Esophagus muscularis mucosa (tissue), 4 donors: ENCODE measurements around the gene AUTS2. TPM values are rescaled to one million over a fixed set of nuclear protein-coding genes. Genes with fewer than 3 reads are reported as not detected.

ENCODE experiments used
- DNase-seq: peaks from one replicate; pipeline ENCODE4 v3.0.0-alpha.2; 2017; ENCODE audit errors: extremely low spot score
- H3K27ac ChIP-seq, 4 donors: fragments of 200-600 bp; sonication (generic); replicated peaks in 1 of 4; 1 replicate in 3 of 4; 2 replicates in 1 of 4; pipeline ENCODE4 v1.5.1; 2016 to 2019; ENCODE audit warnings: mild to moderate bottlenecking in 1 of 4
- H3K27me3 ChIP-seq, 4 donors: fragments of 200-600 bp; sonication (generic); one replicate each; pipeline versions ENCODE4 v1.5.1 to v1.6.0; 2016 to 2019
- H3K36me3 ChIP-seq, 4 donors: fragments of 200-600 bp; sonication (generic); one replicate each; pipeline ENCODE4 v1.5.1; 2016 to 2019
- H3K4me1 ChIP-seq, 4 donors: fragments of 200-600 bp; sonication (generic); one replicate each; pipeline ENCODE4 v1.5.1; 2016 to 2019
- H3K4me3 ChIP-seq, 4 donors: fragments of 200-600 bp; sonication (generic); 1 replicate in 2 of 4; 2 replicates in 2 of 4; pipeline ENCODE4 v1.5.1; 2016 to 2019; ENCODE audit warnings: mild to moderate bottlenecking in 4 of 4, moderate library complexity in 1 of 4
- H3K9me3 ChIP-seq, 4 donors: fragments of 200-600 bp; sonication (generic); 1 replicate in 3 of 4; 2 replicates in 1 of 4; pipeline ENCODE4 v1.5.1; 2016 to 2019
- EP300 ChIP-seq: sonication (generic); formaldehyde crosslinking; IDR thresholded peaks from one replicate; pipeline ENCODE4 v1.6.1; 2017; ENCODE audit warnings: antibody characterized with exemption
- POLR2A ChIP-seq: fragments of 450-650 bp; IDR thresholded peaks from one replicate; pipeline ENCODE4 v1.6.1; 2017; ENCODE audit warnings: antibody characterized with exemption, moderate library complexity, mild to moderate bottlenecking, low read depth
- POLR2AphosphoS5 ChIP-seq, 2 donors: sonication (generic); formaldehyde crosslinking; IDR thresholded peaks; one replicate each; pipeline ENCODE4 v1.6.1; 2017; ENCODE audit warnings: antibody characterized with exemption in 2 of 2
- WGBS: methylation state at CpG from one replicate; pipeline ENCODE4 v1.1.5; 2018; 5-methylcytosine and 5-hydroxymethylcytosine counted together
- intact Hi-C: fragments of 100-400 bp; cut with DNase I; formaldehyde crosslinking; loops from one replicate; pipeline ENCODE4 v1.15.1; 2023
- total RNA-seq, 4 donors: library from RNA; depleted of rRNA; stranded (reverse); fragments of >200 nt; gene quantifications; one replicate each; pipeline versions ENCODE4 v1.1.0 to v1.2.1, GENCODE V29; 2016
- TF ChIP-seq, protein P1 (sequence below), 3 experiments: fragments of 200-600 bp in 2 of 3; fragments of 450-650 bp in 1 of 3; sonication (generic) in 2 of 3; IDR thresholded peaks; one replicate each; pipeline ENCODE4 v1.5.1; 2017 to 2019; ENCODE audit warnings: antibody characterized with exemption in 3 of 3, mild to moderate bottlenecking in 2 of 3, moderate library complexity in 1 of 3

The AUTS2 gene
- total RNA-seq, 4 donors from 2014 or later: 18.5 to 44.9 (median 34.2) TPM

- H3K9me3 ChIP-seq: no peaks in the 10 kb centered on the region
- H3K4me1 ChIP-seq: peaks cover 0 to 64% (median 42%) of the 10 kb centered on the region in 4 donors
- intact Hi-C loops: no loop called here
- H3K4me3 ChIP-seq: no peak overlapping the region
- H3K36me3 ChIP-seq: no peaks in the 10 kb centered on the region
- H3K27me3 ChIP-seq: no peaks in the 10 kb centered on the region
- no peak overlapping the region for H3K27ac ChIP-seq
- WGBS: 80% methylated on average over 5 of the region's 5 CpGs
- TF ChIP-seq EP300 (no peak), POLR2AphosphoS5 (IDR thresholded peaks at IDR 0.05) (no peak), POLR2A (no peak)
- TF ChIP-seq, protein P1, sequence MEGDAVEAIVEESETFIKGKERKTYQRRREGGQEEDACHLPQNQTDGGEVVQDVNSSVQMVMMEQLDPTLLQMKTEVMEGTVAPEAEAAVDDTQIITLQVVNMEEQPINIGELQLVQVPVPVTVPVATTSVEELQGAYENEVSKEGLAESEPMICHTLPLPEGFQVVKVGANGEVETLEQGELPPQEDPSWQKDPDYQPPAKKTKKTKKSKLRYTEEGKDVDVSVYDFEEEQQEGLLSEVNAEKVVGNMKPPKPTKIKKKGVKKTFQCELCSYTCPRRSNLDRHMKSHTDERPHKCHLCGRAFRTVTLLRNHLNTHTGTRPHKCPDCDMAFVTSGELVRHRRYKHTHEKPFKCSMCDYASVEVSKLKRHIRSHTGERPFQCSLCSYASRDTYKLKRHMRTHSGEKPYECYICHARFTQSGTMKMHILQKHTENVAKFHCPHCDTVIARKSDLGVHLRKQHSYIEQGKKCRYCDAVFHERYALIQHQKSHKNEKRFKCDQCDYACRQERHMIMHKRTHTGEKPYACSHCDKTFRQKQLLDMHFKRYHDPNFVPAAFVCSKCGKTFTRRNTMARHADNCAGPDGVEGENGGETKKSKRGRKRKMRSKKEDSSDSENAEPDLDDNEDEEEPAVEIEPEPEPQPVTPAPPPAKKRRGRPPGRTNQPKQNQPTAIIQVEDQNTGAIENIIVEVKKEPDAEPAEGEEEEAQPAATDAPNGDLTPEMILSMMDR (IDR thresholded peaks at IDR 0.05): no peak
- DNase-seq: no peak
Observed at GRCh38 chr7:69640925-69641594, 42.8 kb downstream of the AUTS2 start.

DNA sequence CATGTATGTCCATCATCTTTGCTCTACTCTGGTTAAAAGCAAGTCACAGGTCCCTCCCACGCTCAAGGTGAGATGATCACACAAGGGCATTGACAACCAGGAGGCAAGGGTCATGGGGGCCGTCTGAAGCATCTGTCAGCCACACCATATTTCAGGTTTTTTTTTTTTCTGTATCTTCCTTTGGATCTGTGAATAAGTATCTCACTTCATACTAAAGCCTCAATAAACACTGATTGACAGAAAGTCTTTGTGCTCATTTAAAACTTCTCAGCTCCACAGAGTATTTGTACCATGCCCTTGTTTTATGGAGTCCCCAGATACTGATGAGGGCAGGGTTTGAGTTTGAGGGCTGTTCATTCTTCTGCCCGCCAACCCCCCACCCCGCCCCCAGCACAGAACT, 45.0 kb downstream of the AUTS2 start:
- WGBS: 92% methylated on average over 4 of the region's 4 CpGs
- no peaks in the 10 kb centered on the region for H3K36me3 ChIP-seq
- no peak overlapping the region for H3K4me3 ChIP-seq
- H3K9me3 ChIP-seq: no peaks in the 10 kb centered on the region
- no peak for TF ChIP-seq EP300
- no peak for TF ChIP-seq POLR2AphosphoS5 (IDR thresholded peaks at IDR 0.05)
- no peak for TF ChIP-seq POLR2A
- TF ChIP-seq, protein P1 (IDR thresholded peaks at IDR 0.05): no peak
- no peak overlapping the region for H3K27ac ChIP-seq
- no peak for DNase-seq
- H3K4me1 ChIP-seq: peaks cover 0 to 77% (median 42%) of the 10 kb centered on the region in 4 donors
- H3K27me3 ChIP-seq: no peaks in the 10 kb centered on the region
- intact Hi-C loops: no loop called here

DNA sequence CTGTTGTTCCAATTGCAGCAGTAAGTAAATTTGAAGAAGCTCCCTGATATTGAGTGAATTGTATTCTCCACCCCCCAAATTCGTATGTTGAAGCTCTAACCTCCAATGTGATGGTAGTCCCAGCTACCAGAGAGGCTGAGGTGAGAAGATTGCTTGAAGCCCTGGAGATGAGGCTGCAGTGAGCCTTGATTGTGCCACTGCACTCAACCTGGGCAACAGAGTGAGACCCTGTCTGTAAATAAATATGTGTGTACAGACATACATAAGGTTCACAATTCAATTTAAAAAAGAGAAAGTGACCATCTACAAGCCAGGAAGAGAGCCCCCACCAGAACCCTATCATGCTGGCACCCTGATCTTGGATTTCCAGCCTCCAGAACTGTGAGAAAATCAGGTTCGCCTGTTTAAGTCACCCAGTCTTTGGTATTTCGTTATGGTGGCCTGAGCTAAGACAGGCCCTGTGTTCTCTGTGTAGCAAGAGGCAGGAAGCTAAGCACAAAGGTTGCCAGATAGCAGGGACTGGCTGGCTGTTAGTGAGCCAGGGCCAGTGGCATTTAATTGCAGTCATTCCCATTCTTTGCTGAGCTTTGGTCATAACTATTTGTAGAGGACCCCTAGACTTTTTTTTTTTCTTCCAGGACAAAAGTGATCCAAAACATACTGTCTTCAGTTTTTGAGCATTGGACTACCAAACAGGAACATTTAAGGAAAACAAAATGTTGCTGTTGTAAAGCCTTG, 45.6 kb downstream of the AUTS2 start:
- 96% methylated on average over 2 of the region's 3 CpGs for WGBS
- H3K27me3 ChIP-seq: no peaks in the 10 kb centered on the region
- H3K4me3 ChIP-seq: no peak overlapping the region
- peak; percentile 72 for DNase-seq
- no peaks in the 10 kb centered on the region for H3K36me3 ChIP-seq
- no peak for TF ChIP-seq POLR2A
- no peak for TF ChIP-seq POLR2AphosphoS5 (IDR thresholded peaks at IDR 0.05)
- no peak for TF ChIP-seq EP300
- TF ChIP-seq, protein P1 (IDR thresholded peaks at IDR 0.05): no peak
- intact Hi-C loops: no loop called here
- no peaks in the 10 kb centered on the region for H3K9me3 ChIP-seq
- peaks cover 0 to 82% (median 42%) of the 10 kb centered on the region in 4 donors for H3K4me1 ChIP-seq
- no peak overlapping the region for H3K27ac ChIP-seq

- peaks cover 0 to 82% (median 45%) of the 10 kb centered on the region in 4 donors for H3K4me1 ChIP-seq
- H3K4me3 ChIP-seq: no peak overlapping the region
- H3K27ac ChIP-seq: no peak overlapping the region
- no peaks in the 10 kb centered on the region for H3K9me3 ChIP-seq
- intact Hi-C loops: no loop called here
- H3K36me3 ChIP-seq: no peaks in the 10 kb centered on the region
- 60% methylated on average over 4 of the region's 4 CpGs for WGBS
- no peaks in the 10 kb centered on the region for H3K27me3 ChIP-seq
- no peak for DNase-seq
- no peak for TF ChIP-seq POLR2A
- TF ChIP-seq, protein P1 (IDR thresholded peaks at IDR 0.05): no peak
- TF ChIP-seq POLR2AphosphoS5 (IDR thresholded peaks at IDR 0.05): no peak
- TF ChIP-seq EP300: no peak
Observed at GRCh38 chr7:69645683-69646082, 47.4 kb downstream of the AUTS2 start.
